KOPT-K1 (cell line): ENCODE results near the gene MRPL11.
A peak's percentile ranks its signal among the peaks of the same experiment; 100 is the strongest.
"Not testable (repeated sequence)": the region's sequence is repeated elsewhere in the genome, so short reads cannot be mapped to it uniquely, and the experiment has no call there.

Experiments used
- H3K27ac ChIP-seq: fragments of 200-600 bp; sonication (generic); 2 replicates; pipeline ENCODE4 v1.5.1; 2016; ENCODE audit warnings: antibody characterized with exemption, mild to moderate bottlenecking, low read depth, low read length; ENCODE audit not compliant: poor library complexity, severe bottlenecking
- H3K36me3 ChIP-seq: fragments of 200-600 bp; sonication (generic); 2 replicates; pipeline ENCODE4 v1.5.1; 2017; ENCODE audit warnings: antibody characterized with exemption, mild to moderate bottlenecking, low read length, moderate library complexity; ENCODE audit not compliant: insufficient read depth
- H3K9me3 ChIP-seq: fragments of 200-600 bp; sonication (generic); 2 replicates; pipeline ENCODE4 v1.5.1; 2017; ENCODE audit warnings: antibody characterized with exemption, low read length, mild to moderate bottlenecking; ENCODE audit not compliant: insufficient read depth, poor library complexity, severe bottlenecking

Gene MRPL11

DNA sequence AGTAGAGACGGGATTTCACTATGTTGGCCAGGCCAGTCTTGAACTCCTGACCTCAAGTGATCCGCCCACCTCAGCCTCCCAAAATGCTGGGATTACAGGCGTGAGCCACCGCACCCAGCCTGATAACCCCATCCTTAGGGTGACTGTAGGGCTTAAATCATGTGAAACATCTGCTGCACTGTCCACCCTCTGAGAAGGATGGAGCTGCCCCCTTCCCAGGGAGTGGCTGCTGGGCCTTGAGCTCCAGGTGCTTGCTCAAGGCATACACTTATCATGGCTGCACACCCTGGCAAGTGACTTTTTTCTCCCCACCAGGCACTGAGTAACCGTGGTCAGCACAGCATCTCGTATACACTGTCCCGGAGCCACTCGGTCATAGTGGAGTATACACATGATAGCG, 33.4 kb upstream of the MRPL11 start:
- H3K36me3 ChIP-seq = no peaks in the 10 kb centered on the region
- H3K27ac ChIP-seq = no peak overlapping the region
- no peaks in the 10 kb centered on the region for H3K9me3 ChIP-seq

- Histone ChIP-seq H3K27ac (no peak overlapping the region), H3K36me3 (no peaks in the 10 kb centered on the region), H3K9me3 (no peaks in the 10 kb centered on the region)
Observed at GRCh38 chr11:66471142-66471541, 32.5 kb upstream of the MRPL11 start.

- no peak overlapping the region for H3K27ac ChIP-seq
- no peaks in the 10 kb centered on the region for H3K36me3 ChIP-seq
Observed at GRCh38 chr11:66470015-66470414, 31.4 kb upstream of the MRPL11 start.

DNA sequence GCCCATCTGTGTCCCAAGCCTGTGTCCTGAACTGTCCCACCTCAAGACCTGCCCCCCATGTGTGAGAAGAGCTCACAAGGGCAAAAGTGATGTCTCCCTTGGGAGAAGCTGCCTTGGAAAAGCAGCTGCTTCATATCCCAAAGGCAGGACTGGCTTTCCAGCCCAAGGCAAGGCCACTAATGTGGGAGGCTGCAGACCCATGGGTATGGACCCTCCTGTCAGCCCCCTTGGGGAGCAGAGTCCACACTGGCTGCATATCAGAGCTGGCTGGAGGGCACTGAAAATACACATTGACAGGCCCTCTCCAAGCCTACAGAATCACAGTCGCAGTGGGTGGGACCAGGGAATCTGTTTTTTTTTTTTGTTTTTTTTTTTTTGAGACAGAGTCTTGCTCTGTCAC, 30.8 kb upstream of the MRPL11 start:
- no peak overlapping the region for H3K27ac ChIP-seq
- H3K36me3 ChIP-seq = no peaks in the 10 kb centered on the region
- H3K9me3 ChIP-seq = no peaks in the 10 kb centered on the region

More at GRCh38 chr11:66470015-66470414, 31.4 kb upstream of the MRPL11 start:
- no peaks in the 10 kb centered on the region for H3K9me3 ChIP-seq

DNA sequence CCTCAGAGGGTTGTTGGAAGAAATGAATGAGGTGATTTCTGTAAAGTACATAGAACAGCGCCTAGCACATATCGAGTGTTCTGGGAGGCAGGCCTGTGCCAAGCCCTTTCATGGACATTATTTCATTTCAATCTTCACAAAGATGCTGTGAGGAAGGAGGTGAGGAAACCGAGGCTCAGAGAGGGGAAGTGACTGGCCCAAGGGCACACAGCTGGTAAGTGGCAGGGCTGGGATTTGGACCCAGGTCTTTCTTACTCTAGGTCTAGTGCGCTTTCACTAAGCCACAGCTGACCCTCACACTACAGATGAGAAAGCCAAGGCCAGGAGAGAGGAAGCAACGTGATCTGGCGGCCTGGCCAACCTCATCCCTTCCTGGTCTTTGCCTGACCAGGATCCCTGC, 30.0 kb upstream of the MRPL11 start:
- H3K9me3 ChIP-seq = peaks cover under 1% of the 10 kb centered on the region
- no peaks in the 10 kb centered on the region for H3K36me3 ChIP-seq
- H3K27ac ChIP-seq = no peak overlapping the region

GRCh38 chr11:66467756-66468155, 29.1 kb upstream of the MRPL11 start:
- Histone ChIP-seq H3K9me3 (peaks cover 7% of the 10 kb centered on the region), H3K36me3 (no peaks in the 10 kb centered on the region), H3K27ac (no peak overlapping the region)

- no peaks in the 10 kb centered on the region for H3K36me3 ChIP-seq
- peak overlapping the region; percentile 26 for H3K27ac ChIP-seq
Observed at GRCh38 chr11:66467034-66467659, 28.5 kb upstream of the MRPL11 start.

GRCh38 chr11:66466225-66467033, 27.8 kb upstream of the MRPL11 start, which contains the start of gene PELI3:
Gene PELI3 (plus strand): TSS chr11:66466905. CDS start chr11:66468129, 1,224 bp downstream.
- Histone ChIP-seq H3K36me3 (no peaks in the 10 kb centered on the region), H3K27ac (peak within 1 kb of the TSS; percentile 27), H3K9me3 (peaks cover 9% of the 10 kb centered on the region)

More at GRCh38 chr11:66467034-66467659, 28.5 kb upstream of the MRPL11 start:
- peaks cover 9% of the 10 kb centered on the region for H3K9me3 ChIP-seq

GRCh38 chr11:66465373-66466224, 27.0 kb upstream of the MRPL11 start:
- Histone ChIP-seq H3K27ac (no peak overlapping the region), H3K36me3 (no peaks in the 10 kb centered on the region), H3K9me3 (peaks cover 12% of the 10 kb centered on the region)

- Histone ChIP-seq H3K36me3 (no peaks in the 10 kb centered on the region), H3K9me3 (peaks cover 12% of the 10 kb centered on the region), H3K27ac (no peak overlapping the region)
Observed at GRCh38 chr11:66464916-66465315, 26.3 kb upstream of the MRPL11 start.

DNA sequence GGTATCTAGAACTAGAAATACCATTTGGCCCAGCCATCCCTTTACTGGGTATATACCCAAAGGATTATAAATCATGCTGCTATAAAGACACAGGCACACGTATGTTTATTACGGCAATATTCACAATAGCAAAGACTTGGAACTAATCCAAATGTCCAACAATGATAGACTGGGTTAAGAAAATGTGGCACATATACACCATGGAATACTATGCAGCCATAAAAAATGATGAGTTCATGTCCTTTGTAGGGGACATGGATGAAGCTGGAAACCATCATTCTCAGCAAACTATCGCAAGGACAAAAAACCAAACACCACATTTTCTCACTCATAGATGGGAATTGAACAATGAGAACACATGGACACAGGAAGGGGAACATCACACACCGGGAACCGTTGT, 25.5 kb upstream of the MRPL11 start:
- not testable (repeated sequence) for H3K27ac ChIP-seq, H3K36me3 ChIP-seq
- H3K9me3 ChIP-seq = peaks cover 12% of the 10 kb centered on the region

DNA sequence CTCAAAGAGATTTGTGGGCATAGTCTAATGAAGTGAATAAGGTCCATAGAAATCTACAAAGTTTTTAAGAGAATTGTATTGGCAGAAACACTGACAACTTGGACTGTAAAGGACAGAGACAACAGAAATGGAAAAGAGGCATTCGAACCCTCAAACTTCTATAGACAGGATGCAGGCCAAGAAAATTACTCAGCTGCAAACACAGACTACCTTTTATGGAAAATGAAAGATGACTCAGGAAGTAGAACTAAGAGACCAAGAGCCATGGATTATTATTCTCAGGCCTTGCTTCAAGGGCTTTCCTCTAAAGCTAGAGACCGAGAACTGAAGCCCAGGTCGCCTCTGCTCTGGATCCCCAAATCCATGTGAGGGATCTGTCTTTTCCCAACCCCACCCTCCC, 24.3 kb upstream of the MRPL11 start:
- Histone ChIP-seq H3K27ac (no peak overlapping the region), H3K9me3 (peaks cover 12% of the 10 kb centered on the region)

DNA sequence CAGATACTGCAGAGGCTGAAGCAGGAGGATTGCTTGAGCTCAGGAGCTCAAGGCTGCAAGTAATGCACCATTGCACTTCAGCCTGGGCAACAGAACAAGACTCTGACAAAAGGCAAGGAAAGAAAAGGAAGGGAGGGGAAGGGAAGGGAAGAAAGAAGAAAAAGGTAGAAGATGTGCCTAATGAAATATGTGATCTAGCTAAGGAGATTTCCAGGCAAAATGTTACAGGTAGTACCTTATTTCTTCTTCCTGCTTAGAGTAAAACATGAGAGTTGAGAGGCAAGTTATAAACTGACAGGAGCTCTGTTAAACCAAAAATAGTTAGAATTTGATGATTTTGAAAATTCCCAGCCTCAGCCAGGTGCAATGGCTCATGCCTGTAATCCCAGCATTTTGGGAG, 23.4 kb upstream of the MRPL11 start:
- Histone ChIP-seq H3K36me3 (no peaks in the 10 kb centered on the region), H3K9me3 (peaks cover 12% of the 10 kb centered on the region), H3K27ac (no peak overlapping the region)

More for the DNA sequence above, 24.3 kb upstream of the MRPL11 start:
- no peaks in the 10 kb centered on the region for H3K36me3 ChIP-seq

GRCh38 chr11:66459138-66459778, 20.6 kb upstream of the MRPL11 start:
- Histone ChIP-seq H3K36me3 (no peaks in the 10 kb centered on the region), H3K9me3 (peaks cover 12% of the 10 kb centered on the region), H3K27ac (no peak overlapping the region)
